IMR-90 (cell line): ENCODE results near the gene HOXC10. TPM values are rescaled to one million over a fixed set of nuclear protein-coding genes. Genes with fewer than 3 reads are reported as not detected.

Experiments
- ATAC-seq: fragments of 200-7000 bp; cut with Tn5 transposase; 2 replicates; pipeline ENCODE4 v1.9.1; 2020; ENCODE audit warnings: low read depth, mild to moderate bottlenecking, moderate library complexity
- BruUV-seq: library from RNA; stranded (reverse); fragments of 400-500 nt; replicated peaks from 2 replicates; lab custom pipeline; 2021; lab: Mats Ljungman, UMichigan
- CTCF ChIA-PET: fragments of 300-600 bp; formaldehyde crosslinking; extraction: SDS; loops from one replicate; lab custom pipeline; 2021; ENCODE audit warnings: antibody characterized with exemption; lab: Yijun Ruan, JAX
- POLR2A ChIA-PET: fragments of 300-600 bp; sonication (Branson Sonifier 250); formaldehyde crosslinking; loops from one replicate; lab custom pipeline; 2022; ENCODE audit warnings: antibody characterized with exemption; ENCODE audit not compliant: unreplicated experiment; lab: Charles Lee
- DNase-seq: peaks from one replicate; pipeline ENCODE4 v3.0.0; 2013
- H2AFZ ChIP-seq: replicated peaks from 2 replicates; pipeline ENCODE3; 2013; ENCODE audit warnings: low read length, mild to moderate bottlenecking; ENCODE audit not compliant: poor library complexity
- H2AK5ac ChIP-seq: 2 replicates; pipeline ENCODE4 v1.6.1; 2013; ENCODE audit warnings: low read depth, low read length, inconsistent platforms
- H2AK9ac ChIP-seq: replicated peaks from 2 replicates; pipeline ENCODE3; 2013; ENCODE audit warnings: mild to moderate bottlenecking, low read depth, low read length, moderate library complexity; ENCODE audit not compliant: poor library complexity
- H2BK120ac ChIP-seq: 2 replicates; pipeline ENCODE4 v1.6.1; 2013; ENCODE audit warnings: low read depth, low read length, inconsistent platforms
- H2BK15ac ChIP-seq: 3 replicates; pipeline ENCODE4 v1.6.1; 2013; ENCODE audit warnings: low read depth, low read length, inconsistent platforms
- H2BK20ac ChIP-seq: 2 replicates; pipeline ENCODE4 v1.6.1; 2013; ENCODE audit warnings: low read depth, mild to moderate bottlenecking, inconsistent platforms, low read length, moderate library complexity
- H2BK5ac ChIP-seq: 2 replicates; pipeline ENCODE4 v1.6.1; 2013; ENCODE audit warnings: mild to moderate bottlenecking, low read depth, low read length, inconsistent platforms; ENCODE audit not compliant: poor library complexity, severe bottlenecking
- H3K14ac ChIP-seq: replicated peaks from 2 replicates; pipeline ENCODE4 v1.6.1; 2013; ENCODE audit warnings: low read depth, low read length, inconsistent platforms
- H3K18ac ChIP-seq: 2 replicates; pipeline ENCODE4 v1.6.1; 2013; ENCODE audit warnings: low read depth, low read length, control low read depth
- H3K23ac ChIP-seq: 2 replicates; pipeline ENCODE4 v1.6.1; 2013; ENCODE audit warnings: low read depth, low read length, inconsistent platforms
- H3K27ac ChIP-seq: 2 replicates; pipeline ENCODE4 v1.5.1; 2013; ENCODE audit warnings: mild to moderate bottlenecking, control low read depth, low read length; ENCODE audit not compliant: insufficient read depth
- H3K27me3 ChIP-seq: 2 replicates; pipeline ENCODE4 v1.6.1; 2013; ENCODE audit warnings: low read length; ENCODE audit not compliant: control insufficient read depth, insufficient read depth
- H3K36me3 ChIP-seq: 2 replicates; pipeline ENCODE4 v1.6.1; 2013; ENCODE audit warnings: low read length, mixed read lengths; ENCODE audit not compliant: control insufficient read depth, insufficient read depth
- H3K4ac ChIP-seq: 2 replicates; pipeline ENCODE4 v1.6.1; 2013; ENCODE audit warnings: low read depth, low read length, inconsistent platforms
- H3K4me1 ChIP-seq: 2 replicates; pipeline ENCODE4 v1.6.1; 2013; ENCODE audit warnings: low read length, mixed read lengths; ENCODE audit not compliant: control insufficient read depth, insufficient read depth
- H3K4me2 ChIP-seq: 2 replicates; pipeline ENCODE4 v1.6.1; 2013; ENCODE audit warnings: low read depth, mild to moderate bottlenecking, control low read depth, low read length, moderate library complexity
- H3K4me3 ChIP-seq: 2 replicates; pipeline ENCODE4 v1.5.1; 2013; ENCODE audit warnings: low read depth, mild to moderate bottlenecking, control low read depth, low read length, moderate library complexity; ENCODE audit not compliant: insufficient read depth
- H3K56ac ChIP-seq: 2 replicates; pipeline ENCODE4 v1.6.1; 2013; ENCODE audit warnings: low read length, inconsistent platforms; ENCODE audit not compliant: insufficient read depth; ENCODE audit errors: extremely low read depth
- H3K79me1 ChIP-seq, 2 experiments: 2 replicates each; pipeline ENCODE4 v1.6.1; 2013; ENCODE audit warnings: low read length in 2 of 2, inconsistent platforms in 1 of 2, low read depth in 1 of 2
- H3K9ac ChIP-seq: 2 replicates; pipeline ENCODE4 v1.6.1; 2013; ENCODE audit warnings: low read depth, low read length, control low read depth
- H3K9me1 ChIP-seq: 2 replicates; pipeline ENCODE4 v1.6.1; 2013; ENCODE audit warnings: low read length, inconsistent platforms; ENCODE audit not compliant: insufficient read depth
- H3K9me3 ChIP-seq: 2 replicates; pipeline ENCODE4 v1.6.1; 2013; ENCODE audit warnings: low read length; ENCODE audit not compliant: control insufficient read depth, insufficient read depth
- H4K20me1 ChIP-seq: 2 replicates; pipeline ENCODE4 v1.6.1; 2013; ENCODE audit warnings: low read length, inconsistent platforms; ENCODE audit not compliant: insufficient read depth
- H4K5ac ChIP-seq: 2 replicates; pipeline ENCODE4 v1.6.1; 2013; ENCODE audit warnings: mild to moderate bottlenecking, low read depth, low read length, control low read depth
- H4K8ac ChIP-seq, 2 experiments: 2 replicates each; pipeline ENCODE4 v1.6.1; 2013; ENCODE audit warnings: low read depth in 2 of 2, low read length in 2 of 2, control low read depth in 1 of 2, inconsistent platforms in 1 of 2
- H4K91ac ChIP-seq: 2 replicates; pipeline ENCODE4 v1.6.1; 2013; ENCODE audit warnings: low read depth, low read length, inconsistent platforms; ENCODE audit not compliant: insufficient read depth
- BHLHE40 ChIP-seq: fragments of 150-350 bp; IDR thresholded peaks from 2 replicates; pipeline ENCODE4 v1.6.1; 2016; ENCODE audit warnings: mild to moderate bottlenecking, low read depth, low read length
- CEBPB ChIP-seq: IDR thresholded peaks from 2 replicates; pipeline ENCODE4 v1.6.1; 2012; ENCODE audit warnings: low read depth, low read length, improper control_type of control experiment
- CHD1 ChIP-seq: IDR thresholded peaks from 2 replicates; pipeline ENCODE4 v1.6.1; 2012; ENCODE audit warnings: low read depth, low read length, improper control_type of control experiment
- CTCF ChIP-seq: conservative IDR thresholded peaks from 2 replicates; pipeline ENCODE4 v1.5.1; 2012; ENCODE audit warnings: mild to moderate bottlenecking, low read depth, low read length, improper control_type of control experiment
- FOS ChIP-seq: fragments of 150-350 bp; IDR thresholded peaks from 2 replicates; pipeline ENCODE4 v1.6.1; 2016; ENCODE audit warnings: low read depth, low read length
- MAFK ChIP-seq: IDR thresholded peaks from 2 replicates; pipeline ENCODE4 v1.6.1; 2012; ENCODE audit warnings: low read depth, low read length, improper control_type of control experiment
- MAZ ChIP-seq: IDR thresholded peaks from 2 replicates; pipeline ENCODE4 v1.6.1; 2012; ENCODE audit warnings: low read depth, mild to moderate bottlenecking, low read length, improper control_type of control experiment, moderate library complexity, borderline replicate concordance
- MXI1 ChIP-seq: IDR thresholded peaks from 2 replicates; pipeline ENCODE4 v1.6.1; 2012; ENCODE audit warnings: low read depth, mild to moderate bottlenecking, low read length, moderate library complexity, borderline replicate concordance
- NFE2L2 ChIP-seq: fragments of 150-350 bp; IDR thresholded peaks from 2 replicates; pipeline ENCODE4 v1.6.1; 2016; ENCODE audit warnings: low read depth, mild to moderate bottlenecking, low read length
- POLR2A ChIP-seq: IDR thresholded peaks from 2 replicates; pipeline ENCODE4 v1.6.1; 2012; ENCODE audit warnings: mild to moderate bottlenecking, low read depth, low read length
- RAD21 ChIP-seq: IDR thresholded peaks from 2 replicates; pipeline ENCODE4 v1.6.1; 2012; ENCODE audit warnings: low read length, improper control_type of control experiment
- RCOR1 ChIP-seq: IDR thresholded peaks from 2 replicates; pipeline ENCODE4 v1.6.1; 2012; ENCODE audit warnings: mild to moderate bottlenecking, low read length, improper control_type of control experiment; ENCODE audit not compliant: insufficient replicate concordance
- RFX5 ChIP-seq: IDR thresholded peaks from 2 replicates; pipeline ENCODE4 v1.8.0; 2012; ENCODE audit warnings: low read depth, mild to moderate bottlenecking, low read length, moderate library complexity
- SMC3 ChIP-seq: fragments of 150-350 bp; IDR thresholded peaks from 2 replicates; pipeline ENCODE4 v1.6.1; 2016; ENCODE audit warnings: low read depth, mild to moderate bottlenecking, antibody characterized with exemption, low read length, moderate library complexity
- WGBS, 2 experiments: methylation state at CpG; one replicate each; pipeline versions ENCODE4 v1.1.5 to v1.1.7; 2013; ENCODE audit warnings: missing lambda C conversion rate in 2 of 2; ENCODE audit not compliant: insufficient read length in 1 of 2; ENCODE audit errors: extremely low coverage in 2 of 2; 5-methylcytosine and 5-hydroxymethylcytosine counted together
- dilution Hi-C: fragments of 300-500 bp; cut with HindIII; formaldehyde crosslinking; loops from one replicate; pipeline ENCODE4 v1.14.3; 2018; ENCODE audit warnings: low sequenced_read_pairs; ENCODE audit not compliant: unreplicated experiment
- in situ Hi-C: fragments of 300-500 bp; cut with MboI; formaldehyde crosslinking; loops from 3 replicates; pipeline ENCODE4 v1.14.3; 2019; ENCODE audit warnings: low sequenced_read_pairs, inconsistent platforms, mixed read lengths
- intact Hi-C: fragments of 100-400 bp; cut with micrococcal nuclease; formaldehyde crosslinking; loops from 2 replicates; pipeline ENCODE4 v1.10.0; 2022
- polyA plus RNA-seq, 3 experiments: library from polyadenylated mRNA; depleted of rRNA; stranded (reverse); fragments of >200 nt; gene quantifications; 2 replicates each; pipeline ENCODE4 v1.2.3, GENCODE V29; 2012; ENCODE audit warnings: low replicate concordance in 1 of 3
- total RNA-seq: library from RNA; depleted of rRNA; stranded (reverse); fragments of >200 nt; gene quantifications from 2 replicates; pipeline ENCODE4 v1.2.3, GENCODE V29; 2012
- TF ChIP-seq, protein P1 (sequence below): fragments of 150-350 bp; IDR thresholded peaks from 2 replicates; pipeline ENCODE4 v1.6.1; 2017; ENCODE audit warnings: mild to moderate bottlenecking, antibody characterized with exemption, low read length, low read depth
- TF ChIP-seq, protein P2 (sequence below): fragments of 150-350 bp; IDR thresholded peaks from 2 replicates; pipeline ENCODE4 v1.6.1; 2016; ENCODE audit warnings: low read depth, mild to moderate bottlenecking, low read length, moderate library complexity, borderline replicate concordance

Gene HOXC10
- total and polyA plus RNA-seq, 2 of the 4 experiments (the other 2 are of a cell fraction): 0.15 TPM; not detected in 1

DNA sequence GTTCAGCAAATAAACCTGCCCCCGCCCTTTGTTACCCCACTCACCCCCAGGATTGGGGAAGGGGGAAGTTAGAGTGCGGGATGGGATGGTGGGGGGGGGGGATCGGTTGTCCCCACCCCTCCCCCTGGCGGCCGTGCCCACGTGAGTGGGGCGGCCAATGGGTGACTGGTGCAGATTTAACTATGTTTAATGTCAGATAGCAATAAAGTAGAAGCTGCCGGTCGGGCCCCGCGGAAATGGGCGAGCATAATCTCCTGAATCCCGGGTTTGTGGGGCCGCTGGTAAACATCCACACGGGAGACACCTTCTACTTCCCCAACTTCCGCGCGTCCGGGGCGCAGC lies 30.3 kb upstream of the HOXC10 start, which contains the start of gene HOXC12:
Gene HOXC12 (plus strand): TSS at position 210 of the 342 bp plus-strand sequence. CDS start 27 bp downstream, at position 237.
- Histone ChIP-seq H3K79me1 (no peaks in the 10 kb centered on the region), H4K8ac (no peak within 1 kb of the TSS), H2BK20ac (no peak within 1 kb of the TSS), H4K20me1 (no peaks in the 10 kb centered on the region), H3K9me3 (peaks cover 2% of the 10 kb centered on the region), H3K56ac (no peak within 1 kb of the TSS), H2AK9ac (no peak within 1 kb of the TSS), H3K4ac (no peak within 1 kb of the TSS), H3K27ac (no peak within 1 kb of the TSS), H4K91ac (no peak within 1 kb of the TSS), H2BK5ac (no peak within 1 kb of the TSS), H3K4me2 (no peak within 1 kb of the TSS), H3K4me1 (no peaks in the 10 kb centered on the region), H3K18ac (no peak within 1 kb of the TSS), H2BK120ac (no peak within 1 kb of the TSS), H2BK15ac (no peak within 1 kb of the TSS), H3K27me3 (peaks cover 96% of the 10 kb centered on the region), H3K4me3 (no peak within 1 kb of the TSS), H3K23ac (no peak within 1 kb of the TSS), H2AFZ (no peak within 1 kb of the TSS), H3K14ac (no peak within 1 kb of the TSS), H3K9ac (no peak within 1 kb of the TSS), H3K9me1 (no peaks in the 10 kb centered on the region), H4K5ac (no peak within 1 kb of the TSS), H2AK5ac (no peak within 1 kb of the TSS), H3K36me3 (no peaks in the 10 kb centered on the region)
- BruUV-seq: no TSS peak
- in situ Hi-C loops: no loop called here
- TF ChIP-seq CTCF (no peak), SMC3 (no peak), MAFK (no peak), CEBPB (no peak), BHLHE40 (no peak), NFE2L2 (no peak), RCOR1 (no peak), CHD1 (no peak), MAZ (no peak), POLR2A (no peak), RFX5 (no peak), RAD21 (no peak), MXI1 (no peak), FOS (no peak)
- TF ChIP-seq, protein P1, sequence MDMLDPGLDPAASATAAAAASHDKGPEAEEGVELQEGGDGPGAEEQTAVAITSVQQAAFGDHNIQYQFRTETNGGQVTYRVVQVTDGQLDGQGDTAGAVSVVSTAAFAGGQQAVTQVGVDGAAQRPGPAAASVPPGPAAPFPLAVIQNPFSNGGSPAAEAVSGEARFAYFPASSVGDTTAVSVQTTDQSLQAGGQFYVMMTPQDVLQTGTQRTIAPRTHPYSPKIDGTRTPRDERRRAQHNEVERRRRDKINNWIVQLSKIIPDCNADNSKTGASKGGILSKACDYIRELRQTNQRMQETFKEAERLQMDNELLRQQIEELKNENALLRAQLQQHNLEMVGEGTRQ: no peak
- TF ChIP-seq, protein P2, sequence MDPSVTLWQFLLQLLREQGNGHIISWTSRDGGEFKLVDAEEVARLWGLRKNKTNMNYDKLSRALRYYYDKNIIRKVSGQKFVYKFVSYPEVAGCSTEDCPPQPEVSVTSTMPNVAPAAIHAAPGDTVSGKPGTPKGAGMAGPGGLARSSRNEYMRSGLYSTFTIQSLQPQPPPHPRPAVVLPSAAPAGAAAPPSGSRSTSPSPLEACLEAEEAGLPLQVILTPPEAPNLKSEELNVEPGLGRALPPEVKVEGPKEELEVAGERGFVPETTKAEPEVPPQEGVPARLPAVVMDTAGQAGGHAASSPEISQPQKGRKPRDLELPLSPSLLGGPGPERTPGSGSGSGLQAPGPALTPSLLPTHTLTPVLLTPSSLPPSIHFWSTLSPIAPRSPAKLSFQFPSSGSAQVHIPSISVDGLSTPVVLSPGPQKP: no peak
- ATAC-seq (no peak), DNase-seq (no peak)
- ChIA-PET CTCF (interaction anchor here (0.9 kb wide), 1 partner anchor 163 kb away, joined by 3 read pairs; no protein-coding TSS in a partner anchor), POLR2A (no interaction called here)
- dilution Hi-C loops: no loop called here
- WGBS, 2 experiments: 0% methylated on average over 1 of the region's 20 CpGs; no CpG with 5 or more reads in 1 of the 2 experiments
- intact Hi-C loops: no loop called here
